Limb (tissue), 2 donors: ENCODE measurements around the gene RPS21.
A peak's percentile ranks its signal among the peaks of the same experiment; 100 is the strongest.

Source experiments
- DNase-seq, 2 donors: peaks; one replicate each; pipeline ENCODE4 v3.0.0-alpha.2; 2016; ENCODE audit errors: extremely low spot score in 2 of 2

Gene RPS21

GRCh38 chr20:62353289-62354030, 33.4 kb upstream of the RPS21 start:
- peak in 1 of 2 donors; percentile 30 for DNase-seq

GRCh38 chr20:62354031-62354808, 32.7 kb upstream of the RPS21 start:
- DNase-seq = peak in 1 of 2 donors; percentile 23

DNA sequence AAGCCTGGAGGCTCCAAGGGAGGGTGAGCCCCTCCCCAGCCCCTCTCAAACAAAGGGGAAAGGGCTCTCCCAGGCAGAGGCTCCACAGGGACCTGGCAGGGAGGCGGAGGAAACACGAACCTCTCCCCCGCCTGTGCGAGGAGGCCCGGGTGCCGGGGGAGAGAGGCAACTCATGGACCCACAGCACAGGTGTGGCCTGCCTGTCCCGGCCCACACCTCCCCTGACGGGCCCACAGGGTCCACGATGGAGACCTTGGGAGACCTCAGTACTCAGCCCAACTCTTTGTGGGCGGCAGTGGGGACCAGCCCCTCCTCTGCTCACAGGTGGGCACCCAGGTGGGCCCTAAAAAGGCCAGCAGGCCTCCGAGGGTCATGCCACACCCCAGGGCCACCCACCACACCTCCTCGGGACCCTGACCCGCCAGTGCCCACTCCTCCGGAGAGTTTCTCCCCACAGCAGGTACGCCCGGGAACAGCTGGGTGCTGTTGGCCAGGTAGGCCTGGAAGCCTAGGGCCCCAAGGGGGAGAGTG, 32.0 kb upstream of the RPS21 start:
- peak in 1 of 2 donors; percentile 31 for DNase-seq

GRCh38 chr20:62355516-62355877, 31.4 kb upstream of the RPS21 start:
- no peak for DNase-seq

DNA sequence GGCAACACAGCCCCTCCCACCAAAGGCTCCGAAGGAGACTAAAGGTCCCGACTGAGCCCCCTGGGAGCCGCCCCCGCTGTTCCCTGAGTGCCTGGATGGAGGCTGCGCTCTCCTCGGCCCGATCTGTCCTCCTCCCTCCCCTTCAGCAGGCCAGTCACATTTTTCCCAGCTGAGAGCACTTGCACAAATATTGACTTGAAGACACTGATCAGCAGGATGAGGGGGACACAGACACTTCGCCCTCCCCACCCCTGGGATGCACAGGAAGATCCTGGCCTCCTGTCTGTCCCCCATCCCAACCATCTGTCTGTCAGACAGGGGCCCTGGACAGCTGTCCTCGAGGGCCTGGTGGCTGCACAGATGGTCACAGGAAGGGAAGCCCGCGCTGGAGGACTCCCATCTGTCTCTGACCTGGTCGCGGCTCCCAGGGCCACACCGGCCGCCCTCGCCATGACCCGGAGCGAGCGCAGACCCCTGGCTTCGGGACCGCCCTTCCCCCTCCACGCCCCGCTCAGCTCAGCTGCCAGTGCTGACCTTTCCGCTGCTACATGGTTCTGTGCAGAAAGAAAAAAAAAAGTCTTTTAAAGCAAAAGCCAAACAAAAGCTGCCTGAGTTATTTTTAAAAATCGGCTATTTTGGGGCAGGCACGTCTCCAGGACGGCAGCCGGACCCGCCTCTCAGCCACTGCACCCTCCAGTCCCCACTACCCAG, 30.9 kb upstream of the RPS21 start:
- peak in 1 of 2 donors; percentile 53 for DNase-seq

DNA sequence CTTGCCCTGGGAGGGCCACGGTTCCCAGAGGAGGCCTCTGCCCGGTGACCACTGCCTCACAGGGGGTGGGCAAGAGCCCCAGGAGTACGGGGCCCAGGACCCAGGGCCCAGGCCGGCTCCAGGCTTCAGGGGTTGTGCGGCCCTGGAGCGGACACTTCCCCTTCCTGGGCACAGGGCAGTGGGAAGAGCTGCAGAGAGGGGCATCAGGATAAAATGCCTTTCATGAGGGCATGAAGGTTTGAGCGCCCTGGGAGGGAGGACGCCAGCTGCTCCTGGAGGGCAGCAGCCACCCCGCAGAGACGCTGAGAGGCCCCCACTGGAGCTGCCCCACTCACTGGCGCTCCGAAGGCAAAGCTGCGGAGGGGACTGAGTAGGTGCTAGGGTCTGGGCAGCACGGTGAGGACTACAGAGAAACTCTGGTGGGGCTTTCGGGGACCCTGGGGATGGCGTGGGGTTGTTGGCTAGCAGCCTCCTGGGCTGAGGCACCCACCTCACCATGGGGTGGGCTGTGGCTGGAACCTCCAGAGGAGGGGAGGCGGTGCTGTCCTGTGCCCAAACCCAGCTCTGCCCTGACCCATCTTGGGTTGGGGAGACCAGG, 30.2 kb upstream of the RPS21 start:
- peak in 1 of 2 donors; percentile 38 for DNase-seq

DNA sequence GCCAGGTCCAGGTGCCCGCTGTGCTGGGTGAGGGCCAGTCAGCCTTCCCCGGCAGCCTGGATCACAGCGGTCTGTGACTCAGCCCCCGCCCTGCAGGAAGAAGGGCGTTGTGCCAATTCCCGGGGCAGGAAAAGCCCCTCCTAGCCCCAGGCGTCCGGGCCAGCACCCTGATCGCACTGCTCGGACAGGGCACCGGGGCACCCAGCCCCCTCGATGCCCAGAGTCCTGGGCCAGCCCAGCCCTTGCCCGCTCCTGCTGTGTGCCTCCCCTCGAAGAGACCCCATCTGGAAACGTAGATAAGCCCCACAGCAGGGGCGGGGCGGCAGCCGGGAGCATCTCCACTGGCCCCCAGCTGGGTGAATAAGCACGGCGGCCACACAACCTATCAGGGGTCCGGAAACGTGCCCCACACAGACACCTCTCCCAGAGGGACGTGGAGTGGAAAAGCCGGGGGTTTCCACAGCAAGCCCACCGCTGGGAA, 29.7 kb upstream of the RPS21 start:
- peak in 1 of 2 donors; percentile 47 for DNase-seq

DNA sequence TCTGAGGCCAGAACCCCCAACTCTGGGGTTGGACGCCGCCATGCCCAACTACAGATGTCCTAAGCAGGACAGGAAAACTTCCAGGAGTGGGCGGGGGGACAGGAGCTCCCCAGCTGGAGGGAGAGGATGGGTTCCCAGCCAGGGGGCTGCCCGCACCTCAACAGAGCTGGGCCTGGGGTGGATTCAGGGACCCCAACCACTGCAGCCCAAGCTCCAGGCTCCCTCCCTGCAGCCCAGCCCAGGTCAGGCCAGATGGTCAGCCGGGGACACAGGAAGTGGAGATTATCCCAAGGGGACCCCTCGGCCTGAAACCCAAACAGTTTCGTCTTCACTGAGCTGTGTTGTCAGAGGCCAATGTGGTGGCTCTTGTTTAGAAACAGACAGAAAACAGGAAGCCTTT, 29.2 kb upstream of the RPS21 start:
- DNase-seq = peak in 1 of 2 donors; percentile 32

- peak in 1 of 2 donors; percentile 46 for DNase-seq
These were observed 28.5 kb upstream of the RPS21 start for GRCh38 chr20:62358171-62359042.

- DNase-seq = peak in 1 of 2 donors; percentile 37
These were observed 27.8 kb upstream of the RPS21 start for GRCh38 chr20:62359043-62359490.

- DNase-seq = no peak
These were observed 27.3 kb upstream of the RPS21 start for GRCh38 chr20:62359491-62360121.

DNA sequence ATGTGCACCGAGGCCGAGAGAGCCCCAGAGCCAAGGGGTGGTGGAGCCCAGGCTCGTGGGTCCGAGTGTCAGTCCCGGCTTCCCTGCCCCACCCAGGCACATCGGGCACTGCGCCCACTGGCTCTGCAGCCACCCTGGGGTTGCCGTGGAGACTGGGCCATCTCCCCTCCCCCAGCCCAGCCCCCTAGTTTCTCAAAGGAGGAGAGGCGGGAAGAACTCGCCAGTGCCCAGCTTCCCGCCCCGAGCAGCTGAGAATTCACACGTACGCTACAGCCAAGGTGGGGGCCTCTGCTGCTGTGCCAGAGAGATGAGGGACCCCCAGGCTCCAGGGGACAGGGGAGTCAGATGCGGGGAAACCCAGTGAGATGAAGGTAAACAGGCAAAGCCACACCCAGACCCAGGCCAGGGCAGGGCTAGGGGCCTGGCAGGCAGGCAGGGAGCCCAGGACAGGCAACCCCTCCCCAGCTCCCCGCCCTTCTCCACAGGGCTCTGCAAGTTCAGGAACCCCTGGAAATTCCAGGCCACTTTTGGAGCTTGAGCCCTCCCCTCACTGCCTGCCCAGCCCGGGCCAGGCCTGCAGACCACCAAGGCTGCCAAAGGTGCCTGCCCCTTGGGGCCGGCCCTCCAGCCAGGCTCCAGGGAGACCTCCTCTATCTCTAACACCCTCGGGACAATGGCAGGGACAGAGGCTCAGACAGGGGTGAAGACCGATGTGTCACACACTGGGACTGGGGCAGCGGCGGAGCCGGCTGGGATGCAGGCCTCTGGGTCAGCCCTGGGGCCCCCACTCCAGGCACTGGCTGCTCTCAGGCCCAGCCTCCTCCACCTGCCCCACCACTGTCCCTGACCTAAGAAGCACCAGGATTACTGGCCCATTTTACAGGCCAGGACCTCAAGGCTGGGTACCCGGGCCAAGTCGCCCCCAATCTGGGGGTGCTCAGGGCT, 25.8 kb upstream of the RPS21 start:
- peak in 1 of 2 donors; percentile 63 for DNase-seq

DNA sequence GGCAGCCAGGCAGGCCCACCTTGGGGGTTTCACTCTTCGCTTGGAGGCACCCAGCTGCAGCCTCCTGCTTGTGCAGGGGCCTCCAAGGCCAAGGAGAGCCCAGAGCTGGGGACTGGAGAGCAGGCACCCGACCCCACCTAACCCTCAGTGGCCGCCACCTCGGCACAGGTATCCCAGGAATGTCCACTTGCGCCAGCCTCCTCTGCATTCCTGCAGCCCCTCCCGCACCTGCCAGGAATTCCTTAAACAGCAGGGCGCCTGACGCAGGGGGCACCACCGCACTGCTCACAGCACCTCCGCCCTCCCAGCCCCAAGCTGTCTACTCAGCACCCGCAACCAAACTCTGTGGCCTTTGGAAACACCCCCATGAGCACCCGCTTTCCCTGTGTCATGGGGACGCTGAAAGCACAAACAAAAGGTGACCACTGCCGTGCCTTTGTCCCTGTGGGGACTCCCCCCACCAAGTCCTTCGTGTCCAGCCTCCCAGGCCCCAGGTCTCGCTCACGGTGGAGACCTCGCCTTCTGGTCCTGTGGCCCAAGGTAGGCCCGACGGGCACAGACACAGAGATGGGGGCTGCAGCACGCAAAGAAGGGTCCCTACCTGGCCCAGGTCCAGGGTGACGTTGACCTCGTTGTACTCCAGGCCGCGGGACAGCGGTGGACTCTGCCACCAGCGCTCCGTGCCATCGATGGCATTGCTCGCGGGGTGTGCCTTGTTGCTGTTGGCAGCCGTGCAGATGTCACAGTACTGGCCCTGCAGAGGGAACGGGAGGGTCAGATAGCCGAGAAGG, 24.9 kb upstream of the RPS21 start:
- DNase-seq = peak in 1 of 2 donors; percentile 30

- DNase-seq = peak in 1 of 2 donors; percentile 28
These were observed 24.3 kb upstream of the RPS21 start for GRCh38 chr20:62362590-62362940.

- DNase-seq = peak in 1 of 2 donors; percentile 41
These were observed 23.6 kb upstream of the RPS21 start for GRCh38 chr20:62362991-62363919.

- peak in 1 of 2 donors; percentile 36 for DNase-seq
These were observed 22.7 kb upstream of the RPS21 start for GRCh38 chr20:62363920-62364851.
